NOMO-1 (cell line): ENCODE measurements around the gene AGPAT1.
"Not testable (repeated sequence)": the region's sequence is repeated elsewhere in the genome, so short reads cannot be mapped to it uniquely, and the experiment has no call there.

Experiments
- DNase-seq, 2 experiments: peaks; one replicate each; lab custom pipeline; 2025; ENCODE audit not compliant: unreplicated experiment in 2 of 2; lab: John Stamatoyannopoulos, UW

AGPAT1 gene

GRCh38 chr6:32151181-32151862 lies 24.6 kb downstream of the AGPAT1 start:
- DNase-seq, result no peak

GRCh38 chr6:32149932-32150870 lies 25.7 kb downstream of the AGPAT1 start:
- no peak for DNase-seq

GRCh38 chr6:32149092-32149755 lies 26.7 kb downstream of the AGPAT1 start:
- no peak for DNase-seq

GRCh38 chr6:32148289-32149091 lies 27.4 kb downstream of the AGPAT1 start:
- DNase-seq, result no peak

GRCh38 chr6:32147401-32148132 lies 28.3 kb downstream of the AGPAT1 start:
- no peak for DNase-seq

- DNase-seq, result no peak
These were observed 29.2 kb downstream of the AGPAT1 start for GRCh38 chr6:32146687-32147086.

GRCh38 chr6:32146287-32146686 lies 29.6 kb downstream of the AGPAT1 start:
- DNase-seq, result no peak

- DNase-seq, result not testable (repeated sequence)
These were observed 31.6 kb downstream of the AGPAT1 start for GRCh38 chr6:32144238-32144637.

- DNase-seq, result no peak
These were observed 35.4 kb downstream of the AGPAT1 start for GRCh38 chr6:32140420-32141046.

GRCh38 chr6:32139590-32139989 lies 36.3 kb downstream of the AGPAT1 start:
- DNase-seq, result no peak

- no peak for DNase-seq
These were observed 38.4 kb downstream of the AGPAT1 start for GRCh38 chr6:32137454-32137853.

- DNase-seq, result no peak
These were observed 42.1 kb downstream of the AGPAT1 start for GRCh38 chr6:32133786-32134185.

- DNase-seq, result no peak
These were observed 43.8 kb downstream of the AGPAT1 start for GRCh38 chr6:32132110-32132509.

- no peak for DNase-seq
These were observed 44.4 kb downstream of the AGPAT1 start for GRCh38 chr6:32131439-32131948.

GRCh38 chr6:32129297-32130088 lies 46.4 kb downstream of the AGPAT1 start:
- no peak for DNase-seq

- DNase-seq, result no peak
These were observed 47.1 kb downstream of the AGPAT1 start for GRCh38 chr6:32128751-32129296.

GRCh38 chr6:32127717-32128592 lies 47.9 kb downstream of the AGPAT1 start, which contains the start of gene ATF6B:
ATF6B (minus strand) TSS chr6:32128246; CDS start chr6:32128207, 39 bp downstream.
- DNase-seq, result peak; percentile 98 to 100
